Measurements from ENCODE around the gene CLEC19A. TPM values are rescaled to one million over a fixed set of nuclear protein-coding genes. Genes with fewer than 3 reads are reported as not detected.

CLEC19A gene
- total RNA-seq, 1 experiment from 2014 or later: 0.09 TPM

DNA sequence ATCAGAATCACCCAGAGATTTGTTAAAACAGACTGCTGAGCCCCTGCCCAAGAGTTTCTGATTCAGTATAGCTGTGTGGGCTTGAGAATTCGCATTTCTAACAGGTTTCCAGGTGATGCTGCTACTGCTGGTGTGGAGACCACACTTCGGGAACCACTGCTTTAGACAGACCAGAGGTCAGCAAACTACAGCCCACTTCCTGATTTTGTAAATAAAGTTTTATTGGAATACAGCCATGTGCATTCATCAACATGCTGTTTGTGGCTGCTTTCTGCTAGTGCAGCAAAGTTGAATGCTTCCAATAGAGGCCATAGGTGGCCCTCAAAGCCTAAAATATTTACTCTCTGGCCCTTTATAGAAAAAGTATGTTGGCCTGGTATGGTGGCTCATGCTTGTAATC, 32.6 kb upstream of the CLEC19A start (continued):
- no peak for TF ChIP-seq CREB1 (CRISPR knock-in tag; IDR thresholded peaks at IDR 0.05)

DNA sequence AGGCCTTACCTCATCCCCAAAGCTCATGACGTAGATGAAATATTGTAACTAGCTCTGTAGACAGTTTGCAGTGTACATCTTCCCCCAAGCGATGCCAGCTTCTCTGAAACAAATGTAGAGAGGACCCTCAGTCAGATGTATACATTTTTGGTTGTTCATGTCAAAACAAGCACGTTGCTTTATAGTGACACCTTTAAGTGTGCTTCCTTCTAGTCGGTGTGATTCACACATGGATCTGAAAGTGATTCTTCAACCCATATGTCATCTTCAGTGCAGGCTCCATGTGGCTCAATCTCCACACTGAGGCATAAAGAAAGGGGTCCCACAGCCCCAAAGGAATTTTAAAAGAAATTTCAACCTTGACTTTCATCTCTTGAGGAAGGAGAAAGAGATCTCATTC, 30.9 kb upstream of the CLEC19A start:
- ATAC-seq (no peak), DNase-seq (ENCODE audit: low spot score) (no peak)
- Mint-ChIP-seq H3K27ac (no peak overlapping the region), H3K27me3 (ENCODE audit: low read depth) (no peaks in the 10 kb centered on the region), H3K4me1 (peaks cover 21% of the 10 kb centered on the region), H3K4me3 (no peak overlapping the region), H3K36me3 (no peaks in the 10 kb centered on the region), H3K9me3 (no peaks in the 10 kb centered on the region)
- POLR2A ChIA-PET: interaction anchor here (1.0 kb wide), 1 partner anchor 9 kb away, joined by 3 read pairs; no protein-coding TSS in a partner anchor
- CTCF ChIA-PET: no interaction called here
- TF ChIP-seq, protein P1, sequence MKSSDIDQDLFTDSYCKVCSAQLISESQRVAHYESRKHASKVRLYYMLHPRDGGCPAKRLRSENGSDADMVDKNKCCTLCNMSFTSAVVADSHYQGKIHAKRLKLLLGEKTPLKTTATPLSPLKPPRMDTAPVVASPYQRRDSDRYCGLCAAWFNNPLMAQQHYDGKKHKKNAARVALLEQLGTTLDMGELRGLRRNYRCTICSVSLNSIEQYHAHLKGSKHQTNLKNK (CRISPR knock-in tag; IDR thresholded peaks at IDR 0.05): no peak
- TF ChIP-seq MXD4 (CRISPR knock-in tag; IDR thresholded peaks at IDR 0.05; ENCODE audit: borderline replicate concordance): no peak
- TF ChIP-seq ZNF671 (CRISPR knock-in tag; IDR thresholded peaks at IDR 0.05): no peak
- TF ChIP-seq, protein P2, sequence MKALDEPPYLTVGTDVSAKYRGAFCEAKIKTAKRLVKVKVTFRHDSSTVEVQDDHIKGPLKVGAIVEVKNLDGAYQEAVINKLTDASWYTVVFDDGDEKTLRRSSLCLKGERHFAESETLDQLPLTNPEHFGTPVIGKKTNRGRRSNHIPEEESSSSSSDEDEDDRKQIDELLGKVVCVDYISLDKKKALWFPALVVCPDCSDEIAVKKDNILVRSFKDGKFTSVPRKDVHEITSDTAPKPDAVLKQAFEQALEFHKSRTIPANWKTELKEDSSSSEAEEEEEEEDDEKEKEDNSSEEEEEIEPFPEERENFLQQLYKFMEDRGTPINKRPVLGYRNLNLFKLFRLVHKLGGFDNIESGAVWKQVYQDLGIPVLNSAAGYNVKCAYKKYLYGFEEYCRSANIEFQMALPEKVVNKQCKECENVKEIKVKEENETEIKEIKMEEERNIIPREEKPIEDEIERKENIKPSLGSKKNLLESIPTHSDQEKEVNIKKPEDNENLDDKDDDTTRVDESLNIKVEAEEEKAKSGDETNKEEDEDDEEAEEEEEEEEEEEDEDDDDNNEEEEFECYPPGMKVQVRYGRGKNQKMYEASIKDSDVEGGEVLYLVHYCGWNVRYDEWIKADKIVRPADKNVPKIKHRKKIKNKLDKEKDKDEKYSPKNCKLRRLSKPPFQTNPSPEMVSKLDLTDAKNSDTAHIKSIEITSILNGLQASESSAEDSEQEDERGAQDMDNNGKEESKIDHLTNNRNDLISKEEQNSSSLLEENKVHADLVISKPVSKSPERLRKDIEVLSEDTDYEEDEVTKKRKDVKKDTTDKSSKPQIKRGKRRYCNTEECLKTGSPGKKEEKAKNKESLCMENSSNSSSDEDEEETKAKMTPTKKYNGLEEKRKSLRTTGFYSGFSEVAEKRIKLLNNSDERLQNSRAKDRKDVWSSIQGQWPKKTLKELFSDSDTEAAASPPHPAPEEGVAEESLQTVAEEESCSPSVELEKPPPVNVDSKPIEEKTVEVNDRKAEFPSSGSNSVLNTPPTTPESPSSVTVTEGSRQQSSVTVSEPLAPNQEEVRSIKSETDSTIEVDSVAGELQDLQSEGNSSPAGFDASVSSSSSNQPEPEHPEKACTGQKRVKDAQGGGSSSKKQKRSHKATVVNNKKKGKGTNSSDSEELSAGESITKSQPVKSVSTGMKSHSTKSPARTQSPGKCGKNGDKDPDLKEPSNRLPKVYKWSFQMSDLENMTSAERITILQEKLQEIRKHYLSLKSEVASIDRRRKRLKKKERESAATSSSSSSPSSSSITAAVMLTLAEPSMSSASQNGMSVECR (CRISPR knock-in tag; IDR thresholded peaks at IDR 0.05; ENCODE audit: borderline replicate concordance): no peak
- no peak for TF ChIP-seq ZNF416 (CRISPR knock-in tag; IDR thresholded peaks at IDR 0.05)
- no peak for TF ChIP-seq FOXP1 (CRISPR knock-in tag; IDR thresholded peaks at IDR 0.05; ENCODE audit: borderline replicate concordance)
- TF ChIP-seq ZNF281 (CRISPR knock-in tag; IDR thresholded peaks at IDR 0.05): no peak
- TF ChIP-seq GTF2I (CRISPR knock-in tag; conservative IDR thresholded peaks at IDR 0.05): no peak
- TF ChIP-seq TCF7 (CRISPR knock-in tag; IDR thresholded peaks at IDR 0.05; ENCODE audit: low read depth): no peak
- no peak for TF ChIP-seq HMGXB4 (CRISPR knock-in tag; IDR thresholded peaks at IDR 0.05)
- TF ChIP-seq JUN (CRISPR knock-in tag; IDR thresholded peaks at IDR 0.05): no peak
- TF ChIP-seq IRF2 (CRISPR knock-in tag; IDR thresholded peaks at IDR 0.05; ENCODE audit: borderline replicate concordance, low read depth): no peak
- no peak for TF ChIP-seq ZNF317 (CRISPR knock-in tag; IDR thresholded peaks at IDR 0.05; ENCODE audit: borderline replicate concordance, low read depth)
- TF ChIP-seq EMX1 (CRISPR knock-in tag; IDR thresholded peaks at IDR 0.05): no peak
- TF ChIP-seq, protein P3, sequence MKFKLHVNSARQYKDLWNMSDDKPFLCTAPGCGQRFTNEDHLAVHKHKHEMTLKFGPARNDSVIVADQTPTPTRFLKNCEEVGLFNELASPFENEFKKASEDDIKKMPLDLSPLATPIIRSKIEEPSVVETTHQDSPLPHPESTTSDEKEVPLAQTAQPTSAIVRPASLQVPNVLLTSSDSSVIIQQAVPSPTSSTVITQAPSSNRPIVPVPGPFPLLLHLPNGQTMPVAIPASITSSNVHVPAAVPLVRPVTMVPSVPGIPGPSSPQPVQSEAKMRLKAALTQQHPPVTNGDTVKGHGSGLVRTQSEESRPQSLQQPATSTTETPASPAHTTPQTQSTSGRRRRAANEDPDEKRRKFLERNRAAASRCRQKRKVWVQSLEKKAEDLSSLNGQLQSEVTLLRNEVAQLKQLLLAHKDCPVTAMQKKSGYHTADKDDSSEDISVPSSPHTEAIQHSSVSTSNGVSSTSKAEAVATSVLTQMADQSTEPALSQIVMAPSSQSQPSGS (CRISPR knock-in tag; IDR thresholded peaks at IDR 0.05; ENCODE audit: borderline replicate concordance, low read depth): no peak
- TF ChIP-seq ERG (CRISPR knock-in tag; IDR thresholded peaks at IDR 0.05): no peak
- TF ChIP-seq HMGA2 (CRISPR knock-in tag; IDR thresholded peaks at IDR 0.05): no peak
- TF ChIP-seq, protein P4, sequence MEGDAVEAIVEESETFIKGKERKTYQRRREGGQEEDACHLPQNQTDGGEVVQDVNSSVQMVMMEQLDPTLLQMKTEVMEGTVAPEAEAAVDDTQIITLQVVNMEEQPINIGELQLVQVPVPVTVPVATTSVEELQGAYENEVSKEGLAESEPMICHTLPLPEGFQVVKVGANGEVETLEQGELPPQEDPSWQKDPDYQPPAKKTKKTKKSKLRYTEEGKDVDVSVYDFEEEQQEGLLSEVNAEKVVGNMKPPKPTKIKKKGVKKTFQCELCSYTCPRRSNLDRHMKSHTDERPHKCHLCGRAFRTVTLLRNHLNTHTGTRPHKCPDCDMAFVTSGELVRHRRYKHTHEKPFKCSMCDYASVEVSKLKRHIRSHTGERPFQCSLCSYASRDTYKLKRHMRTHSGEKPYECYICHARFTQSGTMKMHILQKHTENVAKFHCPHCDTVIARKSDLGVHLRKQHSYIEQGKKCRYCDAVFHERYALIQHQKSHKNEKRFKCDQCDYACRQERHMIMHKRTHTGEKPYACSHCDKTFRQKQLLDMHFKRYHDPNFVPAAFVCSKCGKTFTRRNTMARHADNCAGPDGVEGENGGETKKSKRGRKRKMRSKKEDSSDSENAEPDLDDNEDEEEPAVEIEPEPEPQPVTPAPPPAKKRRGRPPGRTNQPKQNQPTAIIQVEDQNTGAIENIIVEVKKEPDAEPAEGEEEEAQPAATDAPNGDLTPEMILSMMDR (IDR thresholded peaks at IDR 0.05): no peak
- TF ChIP-seq, protein P5, sequence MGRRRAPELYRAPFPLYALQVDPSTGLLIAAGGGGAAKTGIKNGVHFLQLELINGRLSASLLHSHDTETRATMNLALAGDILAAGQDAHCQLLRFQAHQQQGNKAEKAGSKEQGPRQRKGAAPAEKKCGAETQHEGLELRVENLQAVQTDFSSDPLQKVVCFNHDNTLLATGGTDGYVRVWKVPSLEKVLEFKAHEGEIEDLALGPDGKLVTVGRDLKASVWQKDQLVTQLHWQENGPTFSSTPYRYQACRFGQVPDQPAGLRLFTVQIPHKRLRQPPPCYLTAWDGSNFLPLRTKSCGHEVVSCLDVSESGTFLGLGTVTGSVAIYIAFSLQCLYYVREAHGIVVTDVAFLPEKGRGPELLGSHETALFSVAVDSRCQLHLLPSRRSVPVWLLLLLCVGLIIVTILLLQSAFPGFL (CRISPR knock-in tag; IDR thresholded peaks at IDR 0.05; ENCODE audit: borderline replicate concordance): no peak
- no peak for TF ChIP-seq PRRX2 (CRISPR knock-in tag; IDR thresholded peaks at IDR 0.05)
